ENCODE measurements around the gene MEX3C. TPM values are rescaled to one million over a fixed set of nuclear protein-coding genes. Genes with fewer than 3 reads are reported as not detected.
A peak's percentile ranks its signal among the peaks of the same experiment; 100 is the strongest.

MEX3C gene
- total and polyA plus RNA-seq, 2 experiments from 2014 or later: 28.8 to 109 TPM

DNA sequence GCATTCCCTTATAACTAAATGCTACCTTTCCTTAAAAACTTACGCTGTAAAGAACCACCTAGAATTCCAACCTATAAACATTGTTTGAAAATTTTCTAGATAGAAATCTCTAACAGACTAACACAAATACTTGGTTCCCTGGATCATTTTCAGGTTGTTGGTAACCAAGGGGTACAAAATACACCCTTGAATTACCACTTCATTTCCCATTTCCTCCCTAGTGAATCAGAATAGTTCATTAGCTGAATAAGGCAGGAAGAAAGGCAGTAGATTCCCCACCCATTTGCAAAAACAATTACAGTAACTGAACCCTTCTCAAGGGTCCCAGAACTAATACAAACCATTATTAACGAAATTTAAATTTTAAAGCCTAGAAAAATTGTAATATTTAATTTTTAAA lies 5.5 kb downstream of the MEX3C start:
- Mint-ChIP-seq H3K4me1 (peaks cover 62% of the 10 kb centered on the region), H3K9me3 (no peaks in the 10 kb centered on the region), H3K27me3 (ENCODE audit: insufficient read depth, low read depth, poor library complexity) (no peaks in the 10 kb centered on the region), H3K4me3 (peak overlapping the region; percentile 44), H3K27ac (no peak overlapping the region), H3K36me3 (ENCODE audit: low read depth) (peaks cover 33% of the 10 kb centered on the region)
- DNase-seq (ENCODE audit: low spot score) (no peak), ATAC-seq (no peak)
- Histone ChIP-seq H3K9me2 (ENCODE audit: insufficient read depth) (no peaks in the 10 kb centered on the region), H3K27ac (ENCODE audit: low read depth) (no peak overlapping the region), H2AFZ (no peak overlapping the region), H3K27me3 (ENCODE audit: insufficient read depth) (no peaks in the 10 kb centered on the region), H4K20me1 (replicated peaks; ENCODE audit: insufficient read depth) (peaks cover 42% of the 10 kb centered on the region), H3K79me2 (replicated peaks; ENCODE audit: insufficient read depth) (peaks cover 97% of the 10 kb centered on the region), H3K4me3 (peak overlapping the region; percentile 75), H3K4me2 (peak overlapping the region; percentile 87), H3K36me3 (ENCODE audit: insufficient read depth) (no peaks in the 10 kb centered on the region; the same call in 1 of the 2 replicates), H3F3A (replicated peaks; ENCODE audit: low read depth) (no peaks in the 10 kb centered on the region), H3K4me1 (ENCODE audit: insufficient read depth) (peaks cover 72% of the 10 kb centered on the region)
- TF ChIP-seq, protein P1, sequence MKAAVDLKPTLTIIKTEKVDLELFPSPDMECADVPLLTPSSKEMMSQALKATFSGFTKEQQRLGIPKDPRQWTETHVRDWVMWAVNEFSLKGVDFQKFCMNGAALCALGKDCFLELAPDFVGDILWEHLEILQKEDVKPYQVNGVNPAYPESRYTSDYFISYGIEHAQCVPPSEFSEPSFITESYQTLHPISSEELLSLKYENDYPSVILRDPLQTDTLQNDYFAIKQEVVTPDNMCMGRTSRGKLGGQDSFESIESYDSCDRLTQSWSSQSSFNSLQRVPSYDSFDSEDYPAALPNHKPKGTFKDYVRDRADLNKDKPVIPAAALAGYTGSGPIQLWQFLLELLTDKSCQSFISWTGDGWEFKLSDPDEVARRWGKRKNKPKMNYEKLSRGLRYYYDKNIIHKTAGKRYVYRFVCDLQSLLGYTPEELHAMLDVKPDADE (IDR thresholded peaks at IDR 0.05): no peak
- TF ChIP-seq, protein P2, sequence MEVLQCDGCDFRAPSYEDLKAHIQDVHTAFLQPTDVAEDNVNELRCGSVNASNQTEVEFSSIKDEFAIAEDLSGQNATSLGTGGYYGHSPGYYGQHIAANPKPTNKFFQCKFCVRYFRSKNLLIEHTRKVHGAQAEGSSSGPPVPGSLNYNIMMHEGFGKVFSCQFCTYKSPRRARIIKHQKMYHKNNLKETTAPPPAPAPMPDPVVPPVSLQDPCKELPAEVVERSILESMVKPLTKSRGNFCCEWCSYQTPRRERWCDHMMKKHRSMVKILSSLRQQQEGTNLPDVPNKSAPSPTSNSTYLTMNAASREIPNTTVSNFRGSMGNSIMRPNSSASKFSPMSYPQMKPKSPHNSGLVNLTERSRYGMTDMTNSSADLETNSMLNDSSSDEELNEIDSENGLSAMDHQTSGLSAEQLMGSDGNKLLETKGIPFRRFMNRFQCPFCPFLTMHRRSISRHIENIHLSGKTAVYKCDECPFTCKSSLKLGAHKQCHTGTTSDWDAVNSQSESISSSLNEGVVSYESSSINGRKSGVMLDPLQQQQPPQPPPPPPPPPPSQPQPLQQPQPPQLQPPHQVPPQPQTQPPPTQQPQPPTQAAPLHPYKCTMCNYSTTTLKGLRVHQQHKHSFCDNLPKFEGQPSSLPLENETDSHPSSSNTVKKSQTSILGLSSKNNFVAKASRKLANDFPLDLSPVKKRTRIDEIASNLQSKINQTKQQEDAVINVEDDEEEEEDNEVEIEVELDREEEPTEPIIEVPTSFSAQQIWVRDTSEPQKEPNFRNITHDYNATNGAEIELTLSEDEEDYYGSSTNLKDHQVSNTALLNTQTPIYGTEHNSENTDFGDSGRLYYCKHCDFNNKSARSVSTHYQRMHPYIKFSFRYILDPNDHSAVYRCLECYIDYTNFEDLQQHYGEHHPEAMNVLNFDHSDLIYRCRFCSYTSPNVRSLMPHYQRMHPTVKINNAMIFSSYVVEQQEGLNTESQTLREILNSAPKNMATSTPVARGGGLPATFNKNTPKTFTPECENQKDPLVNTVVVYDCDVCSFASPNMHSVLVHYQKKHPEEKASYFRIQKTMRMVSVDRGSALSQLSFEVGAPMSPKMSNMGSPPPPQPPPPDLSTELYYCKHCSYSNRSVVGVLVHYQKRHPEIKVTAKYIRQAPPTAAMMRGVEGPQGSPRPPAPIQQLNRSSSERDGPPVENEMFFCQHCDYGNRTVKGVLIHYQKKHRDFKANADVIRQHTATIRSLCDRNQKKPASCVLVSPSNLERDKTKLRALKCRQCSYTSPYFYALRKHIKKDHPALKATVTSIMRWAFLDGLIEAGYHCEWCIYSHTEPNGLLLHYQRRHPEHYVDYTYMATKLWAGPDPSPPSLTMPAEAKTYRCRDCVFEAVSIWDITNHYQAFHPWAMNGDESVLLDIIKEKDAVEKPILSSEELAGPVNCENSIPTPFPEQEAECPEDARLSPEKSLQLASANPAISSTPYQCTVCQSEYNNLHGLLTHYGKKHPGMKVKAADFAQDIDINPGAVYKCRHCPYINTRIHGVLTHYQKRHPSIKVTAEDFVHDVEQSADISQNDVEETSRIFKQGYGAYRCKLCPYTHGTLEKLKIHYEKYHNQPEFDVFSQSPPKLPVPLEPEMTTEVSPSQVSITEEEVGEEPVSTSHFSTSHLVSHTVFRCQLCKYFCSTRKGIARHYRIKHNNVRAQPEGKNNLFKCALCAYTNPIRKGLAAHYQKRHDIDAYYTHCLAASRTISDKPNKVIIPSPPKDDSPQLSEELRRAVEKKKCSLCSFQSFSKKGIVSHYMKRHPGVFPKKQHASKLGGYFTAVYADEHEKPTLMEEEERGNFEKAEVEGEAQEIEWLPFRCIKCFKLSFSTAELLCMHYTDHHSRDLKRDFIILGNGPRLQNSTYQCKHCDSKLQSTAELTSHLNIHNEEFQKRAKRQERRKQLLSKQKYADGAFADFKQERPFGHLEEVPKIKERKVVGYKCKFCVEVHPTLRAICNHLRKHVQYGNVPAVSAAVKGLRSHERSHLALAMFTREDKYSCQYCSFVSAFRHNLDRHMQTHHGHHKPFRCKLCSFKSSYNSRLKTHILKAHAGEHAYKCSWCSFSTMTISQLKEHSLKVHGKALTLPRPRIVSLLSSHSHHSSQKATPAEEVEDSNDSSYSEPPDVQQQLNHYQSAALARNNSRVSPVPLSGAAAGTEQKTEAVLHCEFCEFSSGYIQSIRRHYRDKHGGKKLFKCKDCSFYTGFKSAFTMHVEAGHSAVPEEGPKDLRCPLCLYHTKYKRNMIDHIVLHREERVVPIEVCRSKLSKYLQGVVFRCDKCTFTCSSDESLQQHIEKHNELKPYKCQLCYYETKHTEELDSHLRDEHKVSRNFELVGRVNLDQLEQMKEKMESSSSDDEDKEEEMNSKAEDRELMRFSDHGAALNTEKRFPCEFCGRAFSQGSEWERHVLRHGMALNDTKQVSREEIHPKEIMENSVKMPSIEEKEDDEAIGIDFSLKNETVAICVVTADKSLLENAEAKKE (CRISPR knock-in tag; IDR thresholded peaks at IDR 0.05): no peak
- TF ChIP-seq STAT1 (IDR thresholded peaks at IDR 0.05; ENCODE audit: unreplicated experiment) (no peak), EZH2 (IDR thresholded peaks at IDR 0.05; ENCODE audit: low read depth, unreplicated experiment) (no peak), POLR2AphosphoS5 (IDR thresholded peaks at IDR 0.05; ENCODE audit: low read depth) (no peak), JUNB (IDR thresholded peaks at IDR 0.05; ENCODE audit: unreplicated experiment) (no peak), CREB1 (CRISPR knock-in tag; IDR thresholded peaks at IDR 0.05; ENCODE audit: low read depth) (no peak), ZNF331 (CRISPR knock-in tag; IDR thresholded peaks at IDR 0.05; ENCODE audit: low read depth) (no peak), NANOG (IDR thresholded peaks at IDR 0.05; ENCODE audit: borderline replicate concordance) (no peak), EZH2phosphoT487 (IDR thresholded peaks at IDR 0.05; ENCODE audit: unreplicated experiment) (no peak), ZNF114 (CRISPR knock-in tag; IDR thresholded peaks at IDR 0.05) (no peak)
- TF ChIP-seq, protein P3, sequence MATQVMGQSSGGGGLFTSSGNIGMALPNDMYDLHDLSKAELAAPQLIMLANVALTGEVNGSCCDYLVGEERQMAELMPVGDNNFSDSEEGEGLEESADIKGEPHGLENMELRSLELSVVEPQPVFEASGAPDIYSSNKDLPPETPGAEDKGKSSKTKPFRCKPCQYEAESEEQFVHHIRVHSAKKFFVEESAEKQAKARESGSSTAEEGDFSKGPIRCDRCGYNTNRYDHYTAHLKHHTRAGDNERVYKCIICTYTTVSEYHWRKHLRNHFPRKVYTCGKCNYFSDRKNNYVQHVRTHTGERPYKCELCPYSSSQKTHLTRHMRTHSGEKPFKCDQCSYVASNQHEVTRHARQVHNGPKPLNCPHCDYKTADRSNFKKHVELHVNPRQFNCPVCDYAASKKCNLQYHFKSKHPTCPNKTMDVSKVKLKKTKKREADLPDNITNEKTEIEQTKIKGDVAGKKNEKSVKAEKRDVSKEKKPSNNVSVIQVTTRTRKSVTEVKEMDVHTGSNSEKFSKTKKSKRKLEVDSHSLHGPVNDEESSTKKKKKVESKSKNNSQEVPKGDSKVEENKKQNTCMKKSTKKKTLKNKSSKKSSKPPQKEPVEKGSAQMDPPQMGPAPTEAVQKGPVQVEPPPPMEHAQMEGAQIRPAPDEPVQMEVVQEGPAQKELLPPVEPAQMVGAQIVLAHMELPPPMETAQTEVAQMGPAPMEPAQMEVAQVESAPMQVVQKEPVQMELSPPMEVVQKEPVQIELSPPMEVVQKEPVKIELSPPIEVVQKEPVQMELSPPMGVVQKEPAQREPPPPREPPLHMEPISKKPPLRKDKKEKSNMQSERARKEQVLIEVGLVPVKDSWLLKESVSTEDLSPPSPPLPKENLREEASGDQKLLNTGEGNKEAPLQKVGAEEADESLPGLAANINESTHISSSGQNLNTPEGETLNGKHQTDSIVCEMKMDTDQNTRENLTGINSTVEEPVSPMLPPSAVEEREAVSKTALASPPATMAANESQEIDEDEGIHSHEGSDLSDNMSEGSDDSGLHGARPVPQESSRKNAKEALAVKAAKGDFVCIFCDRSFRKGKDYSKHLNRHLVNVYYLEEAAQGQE (IDR thresholded peaks at IDR 0.05; ENCODE audit: unreplicated experiment): no peak
- TF ChIP-seq, protein P4, sequence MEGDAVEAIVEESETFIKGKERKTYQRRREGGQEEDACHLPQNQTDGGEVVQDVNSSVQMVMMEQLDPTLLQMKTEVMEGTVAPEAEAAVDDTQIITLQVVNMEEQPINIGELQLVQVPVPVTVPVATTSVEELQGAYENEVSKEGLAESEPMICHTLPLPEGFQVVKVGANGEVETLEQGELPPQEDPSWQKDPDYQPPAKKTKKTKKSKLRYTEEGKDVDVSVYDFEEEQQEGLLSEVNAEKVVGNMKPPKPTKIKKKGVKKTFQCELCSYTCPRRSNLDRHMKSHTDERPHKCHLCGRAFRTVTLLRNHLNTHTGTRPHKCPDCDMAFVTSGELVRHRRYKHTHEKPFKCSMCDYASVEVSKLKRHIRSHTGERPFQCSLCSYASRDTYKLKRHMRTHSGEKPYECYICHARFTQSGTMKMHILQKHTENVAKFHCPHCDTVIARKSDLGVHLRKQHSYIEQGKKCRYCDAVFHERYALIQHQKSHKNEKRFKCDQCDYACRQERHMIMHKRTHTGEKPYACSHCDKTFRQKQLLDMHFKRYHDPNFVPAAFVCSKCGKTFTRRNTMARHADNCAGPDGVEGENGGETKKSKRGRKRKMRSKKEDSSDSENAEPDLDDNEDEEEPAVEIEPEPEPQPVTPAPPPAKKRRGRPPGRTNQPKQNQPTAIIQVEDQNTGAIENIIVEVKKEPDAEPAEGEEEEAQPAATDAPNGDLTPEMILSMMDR (conservative IDR thresholded peaks at IDR 0.05; ENCODE audit: low read depth in 2 of 2): no peak
